ENCODE measurements around the gene ZNF668. TPM values are rescaled to one million over a fixed set of nuclear protein-coding genes. Genes with fewer than 3 reads are reported as not detected.

The ZNF668 gene
- total and polyA plus RNA-seq, 2 of the 13 experiments (the other 11 are each of a cell fraction or from before 2014, with no cell fraction given) = 3.8 to 9.8 TPM

- TF ChIP-seq STAT6 (CRISPR knock-in tag; IDR thresholded peaks at IDR 0.05; ENCODE audit: borderline replicate concordance) (no peak; the same call in 1 of the 2 replicates), MXI1 (IDR thresholded peaks at IDR 0.05; ENCODE audit: borderline replicate concordance, low read depth, low read length) (peak; percentile 87; the same call in 2 of the 3 replicates), HCFC1 (IDR thresholded peaks at IDR 0.05; ENCODE audit: low read depth, low read length) (peak; percentile 91), ERF (CRISPR knock-in tag; IDR thresholded peaks at IDR 0.05) (peak; percentile 85), BCL6 (CRISPR knock-in tag; IDR thresholded peaks at IDR 0.05) (peak; percentile 21; the same call in 1 of the 2 replicates), FOXJ3 (CRISPR knock-in tag; IDR thresholded peaks at IDR 0.05; ENCODE audit: borderline replicate concordance) (no peak), RBM22 (optimal IDR thresholded peaks at IDR 0.05; ENCODE audit: low read length) (no peak), NFE2 (CRISPR knock-in tag; IDR thresholded peaks at IDR 0.05) (no peak), KAT7 (CRISPR knock-in tag; IDR thresholded peaks at IDR 0.05; ENCODE audit: borderline replicate concordance) (peak; percentile 83; the same call in 1 of the 2 replicates), KMT2B (CRISPR knock-in tag; IDR thresholded peaks at IDR 0.05) (peak; percentile 52; the same call in 1 of the 2 replicates), ZNF570 (CRISPR knock-in tag; IDR thresholded peaks at IDR 0.05; ENCODE audit: borderline replicate concordance) (no peak), ZNF329 (CRISPR knock-in tag; IDR thresholded peaks at IDR 0.05; ENCODE audit: low read depth) (peak; percentile 99), FOSL2 (CRISPR knock-in tag; IDR thresholded peaks at IDR 0.05) (peak; percentile 20; the same call in 1 of the 2 replicates), ZBTB8A (CRISPR knock-in tag; IDR thresholded peaks at IDR 0.05; ENCODE audit: borderline replicate concordance, low read depth) (peak; percentile 99), CREB1 (IDR thresholded peaks at IDR 0.05) (peak; percentile 85), CREB1 (CRISPR knock-in tag; IDR thresholded peaks at IDR 0.05) (peak; percentile 92), ETS1 (CRISPR knock-in tag; IDR thresholded peaks at IDR 0.05) (no peak), HOXD1 (CRISPR knock-in tag; IDR thresholded peaks at IDR 0.05) (peak; percentile 70; the same call in 1 of the 2 replicates), ZBTB42 (CRISPR knock-in tag; IDR thresholded peaks at IDR 0.05) (0 out of 2 replicates have a peak, but pooled peaks have one; percentile 8), MXD4 (CRISPR knock-in tag; IDR thresholded peaks at IDR 0.05) (no peak), CBFB (CRISPR knock-in tag; IDR thresholded peaks at IDR 0.05) (peak; percentile 39; the same call in 1 of the 2 replicates), ZNF280B (CRISPR knock-in tag; IDR thresholded peaks at IDR 0.05; ENCODE audit: borderline replicate concordance) (no peak), ZNF629 (CRISPR knock-in tag; conservative IDR thresholded peaks at IDR 0.05) (peak; percentile 68; the same call in 1 of the 2 replicates)
Observed at GRCh38 chr16:31108035-31108793, 34.2 kb upstream of the ZNF668 start, which contains the start of gene BCKDK (continued).

Measured in HepG2 (cell line).